Keratinocyte (primary cell): ENCODE measurements around the gene SSTR1. TPM values are rescaled to one million over a fixed set of nuclear protein-coding genes. Genes with fewer than 3 reads are reported as not detected.

Source experiments
- DNase-seq: peaks from one replicate; pipeline ENCODE4 v3.0.0-alpha.2; 2011; ENCODE audit warnings: low read depth, missing footprints, low spot score
- FAIRE-seq: peaks from 2 replicates; lab custom pipeline; 2011; peaks lifted over from hg19 to GRCh38; lab: Jason Lieb, UNC
- H2AFZ ChIP-seq: 2 replicates; pipeline ENCODE4 v1.6.0; 2012; ENCODE audit warnings: low read length, control low read depth, inconsistent platforms; ENCODE audit not compliant: control insufficient read depth
- H3K27ac ChIP-seq: 2 replicates; pipeline ENCODE4 v1.5.1; 2011; ENCODE audit warnings: low read length; ENCODE audit not compliant: control insufficient read depth, insufficient read depth
- H3K27me3 ChIP-seq: 3 replicates; pipeline ENCODE4 v1.6.0; 2011; ENCODE audit warnings: low read length; ENCODE audit not compliant: control insufficient read depth, insufficient read depth; ENCODE audit errors: extremely low read depth
- H3K36me3 ChIP-seq, 2 experiments: 2 replicates in 1 of 2; 3 replicates in 1 of 2; pipeline ENCODE4 v1.5.1; 2011; ENCODE audit warnings: low read length in 2 of 2, mild to moderate bottlenecking in 1 of 2; ENCODE audit not compliant: control insufficient read depth in 2 of 2, insufficient read depth in 2 of 2; ENCODE audit errors: extremely low read depth in 1 of 2
- H3K4me1 ChIP-seq: 3 replicates; pipeline ENCODE4 v1.5.1; 2011; ENCODE audit warnings: low read length; ENCODE audit not compliant: control insufficient read depth, insufficient read depth; ENCODE audit errors: extremely low read depth
- H3K4me2 ChIP-seq: 3 replicates; pipeline ENCODE4 v1.6.0; 2011; ENCODE audit warnings: low read depth, low read length; ENCODE audit not compliant: control insufficient read depth, insufficient read depth; ENCODE audit errors: extremely low read depth
- H3K4me3 ChIP-seq, 3 experiments: fragments of 200-600 bp in 1 of 3; sonication (generic) in 1 of 3; 2 replicates in 2 of 3; 3 replicates in 1 of 3; pipeline ENCODE4 v1.5.1; 2011 to 2016; ENCODE audit warnings: low read length in 3 of 3, mild to moderate bottlenecking in 3 of 3, control low read depth in 2 of 3, inconsistent platforms in 1 of 3, low read depth in 1 of 3, mixed read lengths in 1 of 3, mixed run types in 1 of 3, moderate library complexity in 1 of 3; ENCODE audit not compliant: control insufficient read depth in 2 of 3, insufficient read depth in 2 of 3; ENCODE audit errors: extremely low read depth in 1 of 3
- H3K79me2 ChIP-seq: 2 replicates; pipeline ENCODE4 v1.6.0; 2012; ENCODE audit warnings: low read length; ENCODE audit not compliant: control insufficient read depth, insufficient read depth
- H3K9ac ChIP-seq: 3 replicates; pipeline ENCODE4 v1.6.0; 2011; ENCODE audit warnings: low read length; ENCODE audit not compliant: control insufficient read depth, insufficient read depth; ENCODE audit errors: extremely low read depth
- H3K9me1 ChIP-seq: 3 replicates; pipeline ENCODE4 v1.6.0; 2011; ENCODE audit warnings: low read length; ENCODE audit not compliant: control insufficient read depth, insufficient read depth; ENCODE audit errors: extremely low read depth
- H3K9me3 ChIP-seq: 2 replicates; pipeline ENCODE4 v1.5.1; 2012; ENCODE audit warnings: low read depth, low read length; ENCODE audit not compliant: control insufficient read depth
- H4K20me1 ChIP-seq: 3 replicates; pipeline ENCODE4 v1.6.0; 2011; ENCODE audit warnings: low read length; ENCODE audit not compliant: control insufficient read depth, insufficient read depth; ENCODE audit errors: extremely low read depth
- CTCF ChIP-seq, 3 experiments: IDR thresholded peaks in 1 of 3; conservative IDR thresholded peaks in 1 of 3; optimal IDR thresholded peaks in 1 of 3; 2 replicates in 2 of 3; 3 replicates in 1 of 3; pipeline versions ENCODE3 to v1.5.1; 2011; ENCODE audit warnings: low read length in 3 of 3, mild to moderate bottlenecking in 3 of 3, moderate library complexity in 2 of 3, control low read depth in 1 of 3, inconsistent platforms in 1 of 3; ENCODE audit not compliant: insufficient read depth in 2 of 3; ENCODE audit errors: extremely low read depth in 1 of 3
- EZH2 ChIP-seq: IDR thresholded peaks from one replicate; pipeline ENCODE4 v1.6.1; 2012; ENCODE audit warnings: inconsistent platforms, mild to moderate bottlenecking, low read length, moderate library complexity
- dilution Hi-C: fragments of 300-500 bp; cut with MboI; formaldehyde crosslinking; loops from one replicate; pipeline ENCODE4 v1.7.0; 2020; ENCODE audit warnings: low sequenced_read_pairs; ENCODE audit not compliant: extremely low pct_ligation_motif_present
- polyA plus RNA-seq, 5 experiments: library from polyadenylated mRNA; depleted of rRNA in 3 of 5; stranded (reverse) in 3 of 5; stranded (forward) in 1 of 5; unstranded in 1 of 5; fragments of >200 nt; gene quantifications; 1 replicate in 1 of 5; 2 replicates in 3 of 5; 3 replicates in 1 of 5; pipeline versions ENCODE4 v1.2.1 to v1.2.3, GENCODE V29; 2011 to 2012; ENCODE audit warnings: missing spikeins in 2 of 5, low read depth in 1 of 5, low replicate concordance in 1 of 5

Gene SSTR1
- polyA plus RNA-seq, 1 donor (not counting 4 experiments of a cell fraction or from before 2014, with no cell fraction given): 0.05 TPM

GRCh38 chr14:38203929-38204718 is 3.6 kb upstream of the SSTR1 start:
- Histone ChIP-seq H3K27ac (no peak overlapping the region), H3K9me3 (no peaks in the 10 kb centered on the region), H4K20me1 (no peaks in the 10 kb centered on the region), H3K4me1 (peaks cover 38% of the 10 kb centered on the region), H3K9ac (no peak overlapping the region), H3K4me3 (no peak overlapping the region), H3K36me3 (no peaks in the 10 kb centered on the region), H3K79me2 (no peaks in the 10 kb centered on the region), H3K27me3 (peaks cover 23% of the 10 kb centered on the region), H3K9me1 (no peaks in the 10 kb centered on the region), H2AFZ (no peak overlapping the region), H3K4me2 (no peak overlapping the region)
- TF ChIP-seq EZH2: no peak
- no peak for TF ChIP-seq CTCF (optimal IDR thresholded peaks at IDR 0.05 in 1 of 3, IDR thresholded peaks at IDR 0.05 in 1 of 3, conservative IDR thresholded peaks at IDR 0.05 in 1 of 3; ENCODE audit: extremely low read depth in 1 of 3, insufficient read depth in 2 of 3, low read length in 3 of 3)
- dilution Hi-C loops: no loop called here
- no peak for FAIRE-seq
- DNase-seq: no peak

GRCh38 chr14:38204719-38205115 is 3.0 kb upstream of the SSTR1 start:
- no peak overlapping the region for H3K4me2 ChIP-seq
- no peaks in the 10 kb centered on the region for H4K20me1 ChIP-seq
- no peak overlapping the region for H3K4me3 ChIP-seq
- H3K9ac ChIP-seq: no peak overlapping the region
- no peaks in the 10 kb centered on the region for H3K79me2 ChIP-seq
- DNase-seq (no peak), FAIRE-seq (no peak)
- TF ChIP-seq CTCF (optimal IDR thresholded peaks at IDR 0.05 in 1 of 3, IDR thresholded peaks at IDR 0.05 in 1 of 3, conservative IDR thresholded peaks at IDR 0.05 in 1 of 3; ENCODE audit: extremely low read depth in 1 of 3, insufficient read depth in 2 of 3, low read length in 3 of 3): no peak
- dilution Hi-C loops: no loop called here
- no peak overlapping the region for H2AFZ ChIP-seq
- H3K36me3 ChIP-seq: no peaks in the 10 kb centered on the region
- peaks cover 29% of the 10 kb centered on the region for H3K27me3 ChIP-seq
- peaks cover 36% of the 10 kb centered on the region for H3K4me1 ChIP-seq
- no peaks in the 10 kb centered on the region for H3K9me1 ChIP-seq
- H3K9me3 ChIP-seq: peaks cover 1% of the 10 kb centered on the region
- H3K27ac ChIP-seq: no peak overlapping the region
